Stimulated activated CD8-positive, alpha-beta memory T cell treated with anti-CD3 and anti-CD28 coated beads, Interleukin-4, amount 100 ng/mL, for 4 hours (primary cell): ENCODE measurements around the gene TEAD1.

ENCODE experiments used
- DNase-seq, 2 donors: peaks; one replicate each; pipeline ENCODE4 v3.0.0-alpha.2; 2020; ENCODE audit warnings: low read depth in 2 of 2, low spot score in 1 of 2

The TEAD1 gene

DNA sequence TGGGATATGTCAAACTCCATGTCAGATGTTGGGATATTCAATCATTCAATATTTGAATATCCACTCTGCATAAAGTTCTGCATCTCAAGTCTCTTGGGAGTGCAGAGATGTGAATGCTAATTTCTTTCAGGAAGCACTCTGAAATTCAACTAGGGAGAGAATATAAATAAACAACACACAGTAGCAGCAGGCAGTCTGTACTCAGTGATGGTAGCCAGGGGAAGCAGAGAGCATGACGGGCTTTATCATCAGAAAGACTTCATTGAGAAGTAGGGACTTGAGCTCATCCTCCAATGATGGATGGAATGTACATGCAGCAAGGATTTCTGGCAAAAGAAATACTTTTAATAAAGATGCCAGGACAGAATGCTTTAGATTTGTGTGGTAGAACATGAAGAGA lies 9.8 kb upstream of the TEAD1 start:
- DNase-seq = no peak

DNA sequence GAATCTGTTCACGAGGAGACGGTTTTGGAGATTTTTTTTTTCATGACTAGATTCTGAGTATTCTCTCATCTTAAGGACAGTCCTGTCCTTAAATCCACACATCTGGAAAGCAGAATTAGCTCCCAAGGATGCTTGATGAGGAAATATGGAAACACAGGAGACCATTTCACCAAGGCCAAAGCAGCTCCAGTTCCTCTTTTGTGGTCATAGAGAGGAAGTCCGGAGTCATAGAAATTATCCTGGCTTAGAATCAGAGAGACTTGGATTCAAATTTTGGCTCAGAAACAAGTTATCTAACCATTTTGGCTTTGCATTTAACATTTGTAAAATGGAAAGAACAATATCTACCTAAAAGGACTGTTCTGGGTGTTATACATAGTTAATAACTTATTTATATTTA lies 7.3 kb upstream of the TEAD1 start:
- DNase-seq = no peak

DNA sequence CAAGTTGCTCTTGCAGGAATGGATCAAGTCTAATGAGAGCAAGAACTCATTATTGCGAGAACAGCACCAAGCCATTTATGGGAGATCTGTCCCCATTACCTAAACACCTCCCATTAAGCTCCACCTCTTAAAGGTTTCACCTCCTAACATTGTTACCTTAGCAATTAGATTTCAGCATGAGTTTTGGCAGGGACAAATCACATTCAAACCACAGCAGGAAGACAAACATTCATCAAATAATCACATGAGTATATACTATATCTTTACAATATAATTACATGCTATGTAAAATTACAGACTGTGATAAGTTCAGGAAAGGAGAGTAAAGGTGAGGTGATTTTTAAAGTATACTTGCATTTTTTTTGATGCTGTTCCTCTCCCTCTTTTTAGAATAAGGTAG lies 6.6 kb upstream of the TEAD1 start:
- no peak for DNase-seq

DNA sequence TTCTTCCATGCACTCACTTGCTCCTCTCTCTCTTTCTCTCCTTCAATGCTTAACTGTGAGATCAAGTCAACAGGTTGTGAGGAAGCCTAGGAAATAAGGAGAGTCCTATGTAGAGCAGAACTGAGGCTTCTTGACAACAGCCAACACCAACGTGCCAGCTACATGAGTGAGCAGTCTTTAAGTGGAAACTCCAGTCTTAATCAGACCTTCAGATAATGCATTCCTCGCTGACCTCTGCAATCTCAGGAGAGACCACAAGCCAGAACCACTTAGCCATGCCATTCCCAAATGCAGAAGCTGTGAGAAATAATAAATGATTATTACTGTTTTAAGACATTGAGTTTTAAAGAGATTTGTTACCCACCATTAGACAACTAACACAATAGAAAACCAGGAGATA lies 6.1 kb upstream of the TEAD1 start:
- no peak for DNase-seq

DNA sequence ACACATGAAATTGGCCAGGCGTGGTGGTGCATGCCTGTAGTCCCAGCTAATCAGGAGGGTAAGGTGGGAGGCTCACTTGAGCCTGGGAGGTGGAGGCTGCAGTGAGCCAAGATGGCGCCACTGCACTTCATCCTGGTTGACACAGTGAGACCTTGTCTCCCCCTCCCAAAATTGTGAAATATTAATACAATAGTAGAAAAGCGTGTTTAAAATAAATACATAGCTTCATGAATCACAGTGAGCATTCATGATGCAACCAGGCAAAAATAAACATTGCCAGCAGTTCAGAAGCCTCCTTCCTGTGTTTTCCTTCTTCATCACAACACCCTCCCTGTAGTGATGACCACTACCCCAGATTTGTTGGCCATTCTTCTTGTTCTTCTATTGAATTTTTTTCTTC lies 4.3 kb upstream of the TEAD1 start:
- DNase-seq = no peak

DNA sequence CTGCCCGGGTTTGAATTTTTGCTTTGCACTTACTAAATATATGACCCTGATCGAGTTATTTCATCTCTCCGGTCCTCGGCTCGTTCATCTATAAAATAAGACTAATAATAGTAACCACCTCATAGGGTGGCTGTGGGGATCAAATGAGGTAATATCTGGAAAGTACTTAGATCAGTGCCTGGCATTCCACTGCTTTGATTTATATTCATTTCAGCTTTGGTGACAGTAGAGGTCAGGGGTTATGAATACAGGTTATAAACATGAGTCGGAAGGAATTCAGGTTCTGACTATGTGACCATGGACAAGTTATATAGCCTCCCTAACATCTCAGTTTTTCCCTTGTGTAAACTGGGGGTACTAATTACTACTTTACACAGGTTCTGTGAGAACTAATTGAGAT lies 2.9 kb upstream of the TEAD1 start:
- no peak for DNase-seq

DNA sequence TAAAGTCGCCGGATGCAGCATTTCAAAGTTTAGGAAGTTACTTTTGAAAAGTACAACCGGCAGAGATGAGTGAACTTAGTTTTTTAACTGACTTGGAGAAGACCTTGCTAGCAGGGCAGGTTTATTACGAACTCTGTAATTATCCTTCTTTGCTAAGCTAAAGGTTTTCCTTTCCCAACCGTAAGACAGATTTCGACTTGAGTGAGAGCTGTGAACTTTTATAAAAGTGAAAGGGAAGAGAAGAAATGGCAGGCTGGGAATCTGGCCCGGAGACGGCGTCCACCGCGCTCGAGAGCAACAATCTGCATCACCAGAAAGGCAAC lies 659 bp upstream of the TEAD1 start:
- DNase-seq = no peak

DNA sequence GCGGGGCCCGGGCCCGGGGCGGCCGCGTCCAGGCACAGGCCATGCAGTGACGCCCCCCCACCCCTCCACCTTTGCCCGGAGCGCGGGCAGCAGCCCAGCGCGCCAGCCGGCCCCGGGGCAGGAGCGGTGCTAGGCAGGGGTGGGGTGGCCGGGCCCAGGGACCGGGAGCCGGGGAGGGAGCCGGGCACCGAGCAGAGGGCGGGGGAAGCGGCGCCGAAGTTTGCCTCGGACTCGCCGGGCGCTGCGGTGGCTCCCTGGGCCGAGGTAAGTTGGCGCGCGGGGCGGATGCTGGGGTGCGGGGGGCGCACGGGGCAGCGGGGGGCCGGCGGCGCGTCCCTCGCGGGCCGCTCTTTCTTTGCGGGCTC lies 332 bp downstream of the TEAD1 start:
- no peak for DNase-seq

DNA sequence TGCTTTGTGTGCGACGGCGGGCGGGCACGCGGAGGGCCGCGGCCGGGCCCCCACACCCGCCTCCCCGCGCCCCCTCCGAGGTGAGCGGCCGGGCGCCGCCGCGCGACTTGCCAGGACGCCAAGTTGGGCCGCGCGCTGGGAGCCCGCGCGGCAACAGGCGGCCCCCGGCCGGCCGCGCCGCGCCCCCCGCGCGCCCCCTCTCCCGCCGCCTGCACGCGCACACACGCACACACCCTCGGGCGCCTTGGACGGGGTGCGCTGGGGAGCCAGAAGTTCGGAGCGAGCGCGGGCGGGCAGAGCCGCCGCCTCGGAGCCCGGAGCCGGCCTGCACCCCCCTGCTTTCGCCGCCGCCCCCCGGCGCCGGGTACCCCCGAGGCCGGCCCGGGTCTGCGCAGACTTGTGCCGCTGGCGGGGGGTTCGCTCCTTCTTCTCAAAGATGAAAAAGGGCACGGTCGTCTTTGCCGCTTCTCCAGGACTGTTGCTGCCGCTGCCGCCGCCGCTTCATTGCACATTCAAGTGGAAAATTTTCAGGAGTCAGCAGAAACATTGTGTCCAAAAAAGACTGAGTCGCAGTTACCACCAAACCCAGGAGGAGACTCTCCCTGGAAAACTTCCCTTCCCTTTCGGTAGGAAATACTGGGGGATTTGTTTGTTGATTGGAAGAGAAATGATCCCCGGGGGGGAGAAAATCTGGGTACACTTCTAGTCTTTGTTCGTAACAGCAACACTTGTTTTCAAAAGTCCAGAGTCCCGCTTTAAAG lies 895 bp downstream of the TEAD1 start:
- DNase-seq = no peak

DNA sequence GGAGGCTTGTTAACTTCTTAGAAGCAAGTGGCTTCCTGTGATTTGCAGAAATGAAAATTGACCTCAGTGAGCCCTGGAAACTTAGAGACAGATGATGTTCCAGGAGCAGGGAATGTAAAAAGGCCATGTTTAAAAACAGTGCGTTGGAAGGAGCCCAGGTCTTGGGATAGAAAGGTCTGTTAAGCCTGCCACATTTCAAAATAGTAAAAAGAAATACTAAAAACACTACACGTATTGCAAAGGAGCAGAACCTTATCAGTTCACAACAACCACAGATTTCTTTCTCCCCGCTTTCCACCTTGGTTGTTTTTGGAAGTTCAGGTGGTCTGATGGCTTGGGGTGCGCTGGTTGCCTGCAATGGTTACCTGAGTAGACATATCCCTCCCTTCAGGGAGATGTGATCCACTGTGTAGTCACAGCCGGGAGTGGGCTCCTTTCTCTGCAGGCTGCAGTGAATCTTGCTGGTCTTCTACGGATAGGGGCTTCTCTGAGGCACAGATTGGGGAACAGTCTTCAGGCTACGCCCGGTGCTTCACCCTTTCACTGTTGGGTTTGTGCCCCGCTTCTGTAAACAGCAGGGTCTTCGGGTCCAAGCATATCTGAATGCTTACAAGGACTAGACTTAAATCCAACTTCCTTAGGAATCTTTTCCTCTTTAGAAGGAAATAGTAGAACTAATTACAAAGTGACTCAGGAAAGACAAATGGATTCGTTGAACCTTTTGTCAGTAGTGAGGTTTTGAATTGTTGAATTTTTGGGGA lies 1.9 kb downstream of the TEAD1 start:
- no peak for DNase-seq

DNA sequence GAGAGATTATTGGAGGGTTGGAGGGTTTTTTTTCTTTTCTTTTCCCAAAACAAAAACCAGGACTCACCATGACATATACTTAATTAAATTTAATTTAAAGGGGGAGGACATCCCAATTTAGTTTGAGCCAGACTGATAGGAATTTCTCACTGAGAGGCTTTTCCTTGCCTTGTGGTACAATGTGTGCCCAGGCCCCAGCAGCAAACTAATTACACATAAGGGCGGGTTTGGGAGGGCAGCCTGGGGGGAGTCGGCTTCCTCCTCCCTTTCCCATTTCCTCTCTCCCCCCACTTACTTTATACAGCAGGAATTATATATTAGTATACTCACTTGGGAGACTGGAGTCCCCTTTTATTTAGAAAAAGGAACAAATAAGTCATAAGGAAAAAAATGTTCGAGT lies 2.9 kb downstream of the TEAD1 start:
- DNase-seq = no peak

DNA sequence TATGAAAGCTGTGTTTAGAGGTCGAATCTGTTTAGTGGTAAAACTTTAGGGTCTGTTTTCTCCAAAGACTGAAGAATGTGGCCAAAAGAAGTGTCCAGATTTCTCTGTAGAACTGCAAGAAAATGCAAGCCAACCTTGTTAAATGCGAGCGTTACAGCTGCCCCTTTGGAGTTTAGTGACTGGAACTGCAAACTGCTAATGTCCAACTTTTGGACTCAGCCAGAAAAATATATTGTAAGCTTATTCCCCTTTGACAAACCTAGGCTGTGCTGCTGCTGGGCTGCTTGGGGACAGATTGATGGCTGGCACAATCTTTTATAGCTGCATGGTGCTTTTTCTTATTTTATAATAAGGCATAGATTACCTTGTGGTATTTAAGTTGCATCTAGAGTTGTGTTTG lies 3.9 kb downstream of the TEAD1 start:
- no peak for DNase-seq

DNA sequence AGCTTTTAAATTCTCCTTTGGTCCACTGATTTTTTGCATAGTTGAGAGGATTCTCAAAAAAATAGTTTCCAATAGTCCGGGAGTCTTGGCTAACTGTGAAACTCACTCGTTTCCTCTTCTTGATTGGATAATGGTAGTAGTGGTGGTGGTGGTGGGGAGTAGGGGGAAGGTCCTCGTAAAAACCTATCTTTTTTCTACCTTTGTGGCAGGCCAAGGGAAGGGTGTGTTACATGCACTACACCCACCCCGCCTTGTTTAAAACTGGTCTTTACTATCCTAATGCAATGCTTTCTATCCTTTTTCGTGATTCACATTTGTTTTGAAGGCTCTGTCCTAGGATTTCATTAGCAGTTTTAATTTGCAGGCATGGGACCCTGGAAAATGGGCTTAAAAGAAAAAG lies 4.8 kb downstream of the TEAD1 start:
- DNase-seq = no peak

DNA sequence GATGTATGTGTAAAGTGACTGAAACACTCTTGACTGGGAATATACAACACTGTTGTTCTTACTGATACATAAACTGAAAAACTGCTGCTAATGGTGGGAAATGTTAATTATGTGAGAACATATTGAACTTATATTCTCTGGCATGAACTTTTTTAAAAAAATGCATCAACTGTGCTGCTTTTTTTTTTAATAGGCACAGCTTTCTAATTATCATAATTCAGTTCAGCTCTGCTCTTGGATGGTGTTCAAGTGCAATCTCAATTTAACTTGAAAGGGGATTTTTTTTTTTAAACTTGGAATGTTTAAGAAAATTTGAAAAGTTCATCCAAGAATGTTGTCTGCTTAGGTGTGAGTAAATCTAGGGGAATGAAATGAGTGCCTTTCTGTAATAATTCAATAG lies 5.2 kb downstream of the TEAD1 start:
- no peak for DNase-seq

DNA sequence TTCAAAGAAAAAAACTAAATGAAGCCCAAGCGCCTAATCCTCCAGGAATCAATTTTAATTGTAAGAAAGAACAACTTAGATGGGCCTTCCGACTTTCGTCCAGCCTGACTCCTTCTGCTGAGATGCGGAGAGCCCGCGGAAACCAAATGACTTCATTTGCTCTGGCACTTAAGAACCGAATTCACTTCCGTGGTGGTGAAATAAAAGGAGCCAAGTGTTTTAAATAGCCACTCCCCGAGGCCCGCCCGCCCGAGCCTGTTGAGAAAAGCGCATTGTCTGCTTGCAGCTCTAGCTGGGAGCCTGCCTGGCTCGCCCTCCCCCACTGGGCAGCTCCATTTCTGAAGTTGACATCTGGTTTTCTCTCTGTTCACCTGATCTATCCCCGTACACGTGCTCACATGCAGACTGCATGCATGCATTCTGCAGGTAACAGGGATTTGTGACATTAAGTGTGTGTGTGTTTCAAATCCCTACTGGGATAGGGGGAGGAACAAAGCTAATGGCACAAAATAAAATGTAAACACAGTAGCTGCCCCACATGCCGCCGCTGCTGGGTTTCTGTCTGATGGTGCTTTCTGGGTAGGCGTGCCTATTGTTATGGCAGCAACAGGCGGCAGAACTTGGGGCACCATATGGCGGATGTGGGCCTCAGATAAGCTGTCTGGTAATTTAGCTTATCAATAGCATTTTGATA lies 6.2 kb downstream of the TEAD1 start:
- DNase-seq = no peak

DNA sequence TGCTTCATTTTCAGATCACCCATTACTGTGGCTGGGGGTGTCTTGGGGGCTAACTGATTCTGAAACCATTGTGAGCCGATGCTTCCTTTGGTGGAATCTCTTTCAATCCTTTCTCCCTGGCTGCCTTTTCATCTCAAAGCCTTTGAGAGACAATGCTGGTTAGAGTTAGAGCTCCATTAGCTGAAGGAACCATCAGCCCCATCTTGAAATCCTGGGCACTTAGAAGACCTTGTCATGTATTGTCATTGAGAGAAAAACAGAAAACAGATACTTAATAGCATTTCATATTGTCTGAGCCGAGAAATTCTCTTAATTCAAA lies 6.7 kb downstream of the TEAD1 start:
- DNase-seq = no peak

DNA sequence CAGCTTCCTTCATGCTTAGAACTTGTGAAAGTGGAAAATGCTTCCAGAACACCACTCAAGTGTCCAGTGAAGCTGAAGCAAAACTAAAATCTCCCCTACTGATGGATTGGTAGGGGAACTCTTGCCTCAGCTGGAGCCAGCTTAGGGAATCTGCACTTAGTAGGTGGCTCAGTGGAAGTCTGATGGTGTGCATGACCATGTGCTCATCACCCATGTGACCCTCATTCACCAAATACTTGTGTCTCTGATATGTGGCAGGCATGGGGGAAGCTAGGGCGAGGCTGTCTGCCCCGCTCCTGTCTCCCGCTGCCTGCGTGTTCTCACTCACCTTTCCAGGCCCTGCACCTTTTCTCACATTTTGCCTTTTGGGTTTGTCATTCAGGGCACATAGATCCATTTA lies 7.2 kb downstream of the TEAD1 start:
- no peak for DNase-seq

DNA sequence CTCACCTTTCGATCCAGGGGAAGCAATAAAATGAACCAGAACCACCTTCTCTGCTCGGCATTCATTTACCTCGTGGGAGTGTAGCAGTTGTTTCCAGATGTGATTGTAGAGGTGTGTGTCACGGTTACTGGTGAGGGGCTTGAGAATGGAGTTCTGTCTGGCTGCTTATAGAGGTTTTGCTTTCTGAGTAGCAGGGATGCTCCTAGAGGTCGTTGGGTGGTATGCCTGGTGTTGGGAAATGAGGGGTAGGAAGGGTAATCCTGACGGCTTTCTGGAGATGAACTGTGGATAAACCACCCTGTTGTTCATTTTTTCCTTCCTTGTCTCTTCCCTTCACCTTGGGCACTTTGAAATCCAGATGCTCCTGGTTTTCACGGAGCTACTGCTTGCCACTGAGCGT lies 8.1 kb downstream of the TEAD1 start:
- DNase-seq = no peak

DNA sequence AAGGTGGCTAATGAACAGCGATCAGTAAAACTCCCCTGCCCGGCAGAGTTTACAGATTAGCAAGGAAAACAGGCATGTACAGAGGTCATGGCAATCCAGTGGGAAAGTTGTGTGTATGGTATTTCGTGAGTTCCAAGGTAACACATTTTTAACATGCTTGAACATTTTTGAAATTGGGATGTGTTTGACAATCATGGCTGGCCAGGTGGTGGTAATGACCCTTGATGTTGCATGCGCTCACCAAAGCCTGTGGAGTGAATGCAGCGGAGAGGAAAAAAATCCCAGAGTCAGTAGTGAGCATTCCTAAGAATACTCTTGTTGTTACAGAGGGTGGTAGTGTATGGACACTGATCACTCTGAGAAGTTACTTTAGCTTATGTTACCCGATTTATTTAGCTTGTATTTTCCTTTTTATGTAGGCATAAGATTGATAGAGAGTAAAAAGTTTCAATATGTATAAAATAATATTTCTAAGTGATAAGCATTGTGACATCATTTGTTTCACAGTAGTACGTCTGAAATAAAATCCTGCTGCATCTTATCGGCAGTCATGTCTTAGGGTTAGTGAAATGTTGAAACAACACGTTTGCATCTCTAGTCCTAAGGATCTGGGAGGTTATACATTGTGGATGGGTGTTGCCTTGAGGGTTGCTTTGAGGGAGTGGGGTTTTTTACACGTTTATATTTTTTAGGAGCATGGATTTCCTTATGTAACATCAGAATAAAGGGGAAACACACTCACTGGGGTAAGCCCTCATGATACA lies 8.7 kb downstream of the TEAD1 start:
- no peak for DNase-seq

DNA sequence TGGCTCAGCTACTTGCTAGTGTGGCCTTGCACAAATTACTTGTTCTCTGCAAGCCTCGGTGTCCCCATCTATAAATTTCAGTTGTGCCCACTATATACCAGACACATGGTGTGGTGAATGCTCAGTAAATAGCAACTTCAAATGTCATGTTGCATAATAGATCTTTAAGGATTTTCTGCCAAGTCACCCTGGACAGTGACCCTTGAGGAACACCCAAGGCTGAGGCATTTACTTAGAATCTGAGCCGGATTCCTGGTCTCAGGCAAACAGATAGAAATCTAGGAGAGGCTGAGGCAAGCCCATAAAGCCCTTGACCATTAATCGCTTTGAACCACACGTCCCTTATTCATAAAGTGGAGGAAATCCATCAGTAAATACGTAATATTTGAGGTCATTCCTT lies 9.7 kb downstream of the TEAD1 start:
- no peak for DNase-seq

DNA sequence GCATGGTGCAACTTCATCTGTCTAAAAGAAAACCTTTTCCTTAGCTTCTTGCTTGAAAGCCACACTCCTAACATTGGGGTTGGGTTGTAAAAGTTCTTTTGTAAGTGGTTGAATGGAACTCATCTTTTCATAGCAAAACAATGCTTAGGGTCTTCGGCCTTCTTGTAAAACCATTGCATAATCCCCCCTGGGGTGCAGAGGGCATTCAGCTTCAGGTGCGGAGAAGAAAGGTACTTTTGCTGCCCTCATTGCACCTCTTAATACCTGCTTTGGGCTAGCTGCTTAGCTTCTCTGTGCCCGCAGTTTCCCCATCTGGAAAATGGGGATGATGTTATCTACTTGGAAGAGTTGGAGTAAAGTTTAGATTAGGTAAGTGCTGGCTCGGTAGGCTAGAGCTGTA lies 10.1 kb downstream of the TEAD1 start:
- DNase-seq = no peak

DNA sequence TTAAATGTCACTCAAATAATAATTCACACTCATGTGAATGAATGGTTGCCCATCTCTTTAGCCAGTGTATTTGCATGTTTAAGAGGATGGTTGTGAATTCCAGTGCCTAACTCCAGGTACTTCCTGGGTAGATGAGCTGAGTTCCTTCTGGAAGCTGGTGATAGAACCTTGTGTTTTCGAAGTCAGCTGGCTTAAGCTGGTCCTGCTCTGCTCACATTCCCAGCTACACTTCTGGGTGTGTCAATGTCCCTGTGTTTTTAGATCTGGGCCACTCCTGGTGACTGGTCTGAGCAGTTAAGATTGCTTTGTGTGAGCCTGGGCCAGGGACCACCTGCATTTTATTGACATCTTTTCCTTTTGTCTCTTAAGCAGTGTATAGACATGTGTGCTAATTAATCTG lies 10.6 kb downstream of the TEAD1 start:
- no peak for DNase-seq
